CMK (cell line): ENCODE data around the gene RNGTT.

Experiments
- DNase-seq: peaks from one replicate; pipeline ENCODE4 v3.0.0-alpha.2; 2010; ENCODE audit warnings: low read depth

Gene RNGTT

GRCh38 chr6:88586371-88587149 is 376.9 kb downstream of the RNGTT start:
- DNase-seq = no peak

GRCh38 chr6:88585276-88585692 is 378.1 kb downstream of the RNGTT start:
- DNase-seq = no peak

GRCh38 chr6:88584581-88585275 is 378.7 kb downstream of the RNGTT start:
- DNase-seq = no peak

GRCh38 chr6:88577461-88577860 is 386.0 kb downstream of the RNGTT start:
- DNase-seq = no peak

- no peak for DNase-seq
Observed at GRCh38 chr6:88575536-88575935, 387.9 kb downstream of the RNGTT start.

GRCh38 chr6:88574651-88575050 is 388.8 kb downstream of the RNGTT start:
- DNase-seq = no peak

GRCh38 chr6:88574031-88574430 is 389.4 kb downstream of the RNGTT start:
- DNase-seq = no peak

GRCh38 chr6:88573561-88573960 is 389.9 kb downstream of the RNGTT start:
- DNase-seq = no peak

- no peak for DNase-seq
Observed at GRCh38 chr6:88572449-88573139, 390.8 kb downstream of the RNGTT start.

- DNase-seq = no peak
Observed at GRCh38 chr6:88569959-88570358, 393.5 kb downstream of the RNGTT start.

- DNase-seq = no peak
Observed at GRCh38 chr6:88567696-88568095, 395.7 kb downstream of the RNGTT start.

GRCh38 chr6:88566746-88567534 is 396.5 kb downstream of the RNGTT start:
- no peak for DNase-seq

- DNase-seq = no peak
Observed at GRCh38 chr6:88565836-88566235, 397.6 kb downstream of the RNGTT start.

GRCh38 chr6:88565409-88565811 is 398.0 kb downstream of the RNGTT start:
- no peak for DNase-seq

GRCh38 chr6:88563277-88563625 is 400.2 kb downstream of the RNGTT start:
- DNase-seq = no peak

- no peak for DNase-seq
Observed at GRCh38 chr6:88562353-88563276, 400.8 kb downstream of the RNGTT start.

- no peak for DNase-seq
Observed at GRCh38 chr6:88561954-88562315, 401.5 kb downstream of the RNGTT start.

- no peak for DNase-seq
Observed at GRCh38 chr6:88561034-88561953, 402.1 kb downstream of the RNGTT start.
